ENCODE results near the gene IGFBP3.

DNA sequence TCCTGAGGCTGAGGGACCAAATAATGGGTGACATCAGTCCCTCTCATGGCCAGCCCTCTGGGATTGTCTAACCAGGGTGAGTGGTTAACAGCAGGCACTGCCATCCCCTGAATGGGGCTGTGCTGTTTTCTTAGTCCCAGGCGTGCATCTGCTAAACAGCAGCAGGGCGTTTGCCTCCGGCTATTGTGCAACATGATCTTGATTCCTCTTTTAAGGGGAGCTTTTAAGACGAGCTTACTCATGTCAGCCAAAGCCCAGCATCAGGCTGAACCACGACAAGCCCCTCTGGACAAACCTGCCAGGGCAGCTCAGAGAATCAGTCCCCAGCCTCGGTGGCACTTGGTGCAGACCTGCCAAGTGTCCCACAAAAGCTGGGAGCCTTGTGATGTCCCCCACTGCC, 16.2 kb upstream of the IGFBP3 start:
- TF ChIP-seq, protein P1, sequence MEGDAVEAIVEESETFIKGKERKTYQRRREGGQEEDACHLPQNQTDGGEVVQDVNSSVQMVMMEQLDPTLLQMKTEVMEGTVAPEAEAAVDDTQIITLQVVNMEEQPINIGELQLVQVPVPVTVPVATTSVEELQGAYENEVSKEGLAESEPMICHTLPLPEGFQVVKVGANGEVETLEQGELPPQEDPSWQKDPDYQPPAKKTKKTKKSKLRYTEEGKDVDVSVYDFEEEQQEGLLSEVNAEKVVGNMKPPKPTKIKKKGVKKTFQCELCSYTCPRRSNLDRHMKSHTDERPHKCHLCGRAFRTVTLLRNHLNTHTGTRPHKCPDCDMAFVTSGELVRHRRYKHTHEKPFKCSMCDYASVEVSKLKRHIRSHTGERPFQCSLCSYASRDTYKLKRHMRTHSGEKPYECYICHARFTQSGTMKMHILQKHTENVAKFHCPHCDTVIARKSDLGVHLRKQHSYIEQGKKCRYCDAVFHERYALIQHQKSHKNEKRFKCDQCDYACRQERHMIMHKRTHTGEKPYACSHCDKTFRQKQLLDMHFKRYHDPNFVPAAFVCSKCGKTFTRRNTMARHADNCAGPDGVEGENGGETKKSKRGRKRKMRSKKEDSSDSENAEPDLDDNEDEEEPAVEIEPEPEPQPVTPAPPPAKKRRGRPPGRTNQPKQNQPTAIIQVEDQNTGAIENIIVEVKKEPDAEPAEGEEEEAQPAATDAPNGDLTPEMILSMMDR (IDR thresholded peaks at IDR 0.05): no peak
- TF ChIP-seq POLR2A (IDR thresholded peaks at IDR 0.05): no peak
- no peak for TF ChIP-seq EP300 (IDR thresholded peaks at IDR 0.05; ENCODE audit: low read depth)
- no peak for TF ChIP-seq POLR2AphosphoS5 (IDR thresholded peaks at IDR 0.05)
